WTC11 (cell line): ENCODE results near the gene GPC6.

Experiments used
- JUN ChIP-seq: sonication (generic); formaldehyde crosslinking; IDR thresholded peaks from 2 replicates; pipeline ENCODE4 v1.8.0; 2023; ENCODE audit warnings: mild to moderate bottlenecking, missing genetic modification reagents
- SP1 ChIP-seq: sonication (generic); formaldehyde crosslinking; conservative IDR thresholded peaks from 2 replicates; pipeline ENCODE4 v1.8.1; 2022; ENCODE audit warnings: missing genetic modification reagents
- TCF7 ChIP-seq: sonication (generic); formaldehyde crosslinking; IDR thresholded peaks from 2 replicates; pipeline ENCODE4 v1.8.0; 2022; ENCODE audit warnings: mild to moderate bottlenecking, low read depth, missing genetic modification reagents, moderate library complexity
- ZBTB43 ChIP-seq: sonication (generic); formaldehyde crosslinking; IDR thresholded peaks from 2 replicates; pipeline ENCODE4 v1.8.1; 2023; ENCODE audit warnings: mild to moderate bottlenecking, missing genetic modification reagents
- TF ChIP-seq, protein P1 (sequence below): fragments of 200-600 bp; IDR thresholded peaks from 2 replicates; pipeline ENCODE4 v1.8.0; 2022; ENCODE audit warnings: antibody characterized with exemption
- TF ChIP-seq, protein P2 (sequence below): sonication (generic); formaldehyde crosslinking; IDR thresholded peaks from 2 replicates; pipeline ENCODE4 v1.8.0; 2022; ENCODE audit warnings: mild to moderate bottlenecking, missing genetic modification reagents

DNA sequence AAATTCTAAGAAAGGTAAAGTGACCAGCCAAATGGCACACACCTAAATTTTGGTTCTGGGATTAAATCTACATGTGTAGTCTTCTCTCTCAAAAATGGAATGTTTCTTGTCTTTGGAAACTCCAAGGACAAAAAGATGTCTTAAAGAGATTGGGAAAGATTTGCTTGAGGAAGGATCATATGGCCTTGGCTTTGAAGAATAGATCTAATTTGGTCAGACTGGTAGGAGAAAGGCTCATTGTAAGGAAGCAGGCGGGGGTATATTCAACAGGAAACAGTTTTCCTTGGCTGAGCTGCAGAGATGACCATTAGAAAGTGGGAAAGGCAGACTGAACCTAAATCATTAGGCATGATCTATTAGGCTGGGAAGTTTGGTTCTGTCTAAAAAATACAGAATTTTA lies 887.6 kb downstream of the GPC6 start:
- TF ChIP-seq, protein P1, sequence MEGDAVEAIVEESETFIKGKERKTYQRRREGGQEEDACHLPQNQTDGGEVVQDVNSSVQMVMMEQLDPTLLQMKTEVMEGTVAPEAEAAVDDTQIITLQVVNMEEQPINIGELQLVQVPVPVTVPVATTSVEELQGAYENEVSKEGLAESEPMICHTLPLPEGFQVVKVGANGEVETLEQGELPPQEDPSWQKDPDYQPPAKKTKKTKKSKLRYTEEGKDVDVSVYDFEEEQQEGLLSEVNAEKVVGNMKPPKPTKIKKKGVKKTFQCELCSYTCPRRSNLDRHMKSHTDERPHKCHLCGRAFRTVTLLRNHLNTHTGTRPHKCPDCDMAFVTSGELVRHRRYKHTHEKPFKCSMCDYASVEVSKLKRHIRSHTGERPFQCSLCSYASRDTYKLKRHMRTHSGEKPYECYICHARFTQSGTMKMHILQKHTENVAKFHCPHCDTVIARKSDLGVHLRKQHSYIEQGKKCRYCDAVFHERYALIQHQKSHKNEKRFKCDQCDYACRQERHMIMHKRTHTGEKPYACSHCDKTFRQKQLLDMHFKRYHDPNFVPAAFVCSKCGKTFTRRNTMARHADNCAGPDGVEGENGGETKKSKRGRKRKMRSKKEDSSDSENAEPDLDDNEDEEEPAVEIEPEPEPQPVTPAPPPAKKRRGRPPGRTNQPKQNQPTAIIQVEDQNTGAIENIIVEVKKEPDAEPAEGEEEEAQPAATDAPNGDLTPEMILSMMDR, result no peak
- TF ChIP-seq SP1, result no peak
- no peak for TF ChIP-seq TCF7
- no peak for TF ChIP-seq JUN (CRISPR knock-in tag)
- TF ChIP-seq, protein P2, sequence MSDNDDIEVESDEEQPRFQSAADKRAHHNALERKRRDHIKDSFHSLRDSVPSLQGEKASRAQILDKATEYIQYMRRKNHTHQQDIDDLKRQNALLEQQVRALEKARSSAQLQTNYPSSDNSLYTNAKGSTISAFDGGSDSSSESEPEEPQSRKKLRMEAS (CRISPR knock-in tag), result no peak
- TF ChIP-seq ZBTB43 (CRISPR knock-in tag), result no peak
